ENCODE measurements around the gene ABLIM2. TPM values are rescaled to one million over a fixed set of nuclear protein-coding genes. Genes with fewer than 3 reads are reported as not detected.
A peak's percentile ranks its signal among the peaks of the same experiment; 100 is the strongest.

The ABLIM2 gene
- polyA plus RNA-seq, 1 donor from 2014 or later = 14.9 TPM

GRCh38 chr4:8130346-8131066, 28.1 kb downstream of the ABLIM2 start:
- H3K9ac ChIP-seq (ENCODE audit: low read length) = peak overlapping the region; percentile 38
- H3K36me3 ChIP-seq (ENCODE audit: insufficient read depth, low read length) = no peaks in the 10 kb centered on the region
- H2AFZ ChIP-seq (ENCODE audit: low read depth, low read length) = no peak overlapping the region
- no peaks in the 10 kb centered on the region for H3K27me3 ChIP-seq (ENCODE audit: insufficient read depth, low read depth, low read length)
- no peak overlapping the region for H3K4me3 ChIP-seq (ENCODE audit: low read length)
- no peak overlapping the region for H3K4me2 ChIP-seq (ENCODE audit: low read length)
- H3K79me2 ChIP-seq (replicated peaks; ENCODE audit: insufficient read depth, low read length) = no peaks in the 10 kb centered on the region
- H3K27ac ChIP-seq (ENCODE audit: low read length) = peak overlapping the region; percentile 55
- no peaks in the 10 kb centered on the region for H4K20me1 ChIP-seq (ENCODE audit: insufficient read depth)
- no peaks in the 10 kb centered on the region for H3K9me2 ChIP-seq (ENCODE audit: insufficient read depth, low read length)
- no peaks in the 10 kb centered on the region for H3F3A ChIP-seq (ENCODE audit: insufficient read depth, low read length, poor library complexity, severe bottlenecking)
- no peaks in the 10 kb centered on the region for H3K9me3 ChIP-seq (ENCODE audit: low read length)
- TF ChIP-seq CTCF (IDR thresholded peaks at IDR 0.05; ENCODE audit: poor library complexity, severe bottlenecking) (no peak), SMC3 (conservative IDR thresholded peaks at IDR 0.05; ENCODE audit: poor library complexity) (no peak), TAF1 (IDR thresholded peaks at IDR 0.05; ENCODE audit: low read depth) (no peak), EZH2 (IDR thresholded peaks at IDR 0.05; ENCODE audit: borderline replicate concordance, insufficient read depth, low read length, poor library complexity, severe bottlenecking) (no peak)

GRCh38 chr4:8129785-8130184, 28.8 kb downstream of the ABLIM2 start:
- Histone ChIP-seq H3F3A (ENCODE audit: insufficient read depth, low read length, poor library complexity, severe bottlenecking) (no peaks in the 10 kb centered on the region), H3K9ac (ENCODE audit: low read length) (no peak overlapping the region), H3K36me3 (ENCODE audit: insufficient read depth, low read length) (no peaks in the 10 kb centered on the region), H3K9me3 (ENCODE audit: low read length) (no peaks in the 10 kb centered on the region), H3K4me3 (ENCODE audit: low read length) (no peak overlapping the region), H2AFZ (ENCODE audit: low read depth, low read length) (no peak overlapping the region), H3K4me2 (ENCODE audit: low read length) (no peak overlapping the region), H3K9me2 (ENCODE audit: insufficient read depth, low read length) (no peaks in the 10 kb centered on the region), H4K20me1 (ENCODE audit: insufficient read depth) (no peaks in the 10 kb centered on the region), H3K79me2 (replicated peaks; ENCODE audit: insufficient read depth, low read length) (no peaks in the 10 kb centered on the region), H3K27me3 (ENCODE audit: insufficient read depth, low read depth, low read length) (no peaks in the 10 kb centered on the region), H3K27ac (ENCODE audit: low read length) (no peak overlapping the region)
- TF ChIP-seq MXI1 (conservative IDR thresholded peaks at IDR 0.05; ENCODE audit: poor library complexity, severe bottlenecking) (no peak), POLR2AphosphoS5 (IDR thresholded peaks at IDR 0.05) (no peak), EP300 (conservative IDR thresholded peaks at IDR 0.05; ENCODE audit: poor library complexity, severe bottlenecking) (no peak), REST (IDR thresholded peaks at IDR 0.05; ENCODE audit: borderline replicate concordance) (no peak), RAD21 (conservative IDR thresholded peaks at IDR 0.05) (no peak), CTCF (IDR thresholded peaks at IDR 0.05; ENCODE audit: poor library complexity, severe bottlenecking) (no peak), TAF1 (IDR thresholded peaks at IDR 0.05; ENCODE audit: low read depth) (no peak), SMC3 (conservative IDR thresholded peaks at IDR 0.05; ENCODE audit: poor library complexity) (no peak)

All from neural cell (in vitro differentiated cells).